ENCODE results near the gene GPC6. TPM values are rescaled to one million over a fixed set of nuclear protein-coding genes. Genes with fewer than 3 reads are reported as not detected.

The GPC6 gene
- total RNA-seq, 1 experiment from 2014 or later, result 0.22 TPM

DNA sequence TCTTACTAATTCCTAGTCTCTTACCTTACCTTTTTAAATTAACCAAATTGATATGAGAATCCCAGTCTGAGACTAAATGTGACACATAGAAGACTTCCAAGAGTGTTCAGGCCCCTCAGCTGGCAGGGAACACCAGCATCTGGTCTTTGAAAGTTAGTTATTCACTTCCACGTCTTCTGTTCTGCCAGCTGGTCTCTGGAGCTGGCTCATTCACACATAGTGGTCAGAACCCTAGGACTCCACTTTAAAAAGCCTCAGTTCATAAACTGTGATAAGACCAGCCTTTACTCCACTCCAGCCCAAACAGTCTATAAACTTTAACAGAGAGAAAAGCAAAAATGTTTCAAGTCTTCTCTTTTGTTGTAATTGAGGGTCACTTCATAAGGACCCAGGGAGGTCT lies 989.9 kb downstream of the GPC6 start (continued):
- TF ChIP-seq, protein P1, sequence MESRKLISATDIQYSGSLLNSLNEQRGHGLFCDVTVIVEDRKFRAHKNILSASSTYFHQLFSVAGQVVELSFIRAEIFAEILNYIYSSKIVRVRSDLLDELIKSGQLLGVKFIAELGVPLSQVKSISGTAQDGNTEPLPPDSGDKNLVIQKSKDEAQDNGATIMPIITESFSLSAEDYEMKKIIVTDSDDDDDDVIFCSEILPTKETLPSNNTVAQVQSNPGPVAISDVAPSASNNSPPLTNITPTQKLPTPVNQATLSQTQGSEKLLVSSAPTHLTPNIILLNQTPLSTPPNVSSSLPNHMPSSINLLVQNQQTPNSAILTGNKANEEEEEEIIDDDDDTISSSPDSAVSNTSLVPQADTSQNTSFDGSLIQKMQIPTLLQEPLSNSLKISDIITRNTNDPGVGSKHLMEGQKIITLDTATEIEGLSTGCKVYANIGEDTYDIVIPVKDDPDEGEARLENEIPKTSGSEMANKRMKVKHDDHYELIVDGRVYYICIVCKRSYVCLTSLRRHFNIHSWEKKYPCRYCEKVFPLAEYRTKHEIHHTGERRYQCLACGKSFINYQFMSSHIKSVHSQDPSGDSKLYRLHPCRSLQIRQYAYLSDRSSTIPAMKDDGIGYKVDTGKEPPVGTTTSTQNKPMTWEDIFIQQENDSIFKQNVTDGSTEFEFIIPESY (IDR thresholded peaks at IDR 0.05; ENCODE audit: extremely low read depth, insufficient replicate concordance, low read length), result no peak
- TF ChIP-seq POLR2AphosphoS5 (IDR thresholded peaks at IDR 0.05; ENCODE audit: low read depth, low read length), result no peak
- no peak for TF ChIP-seq ZFX (IDR thresholded peaks at IDR 0.05)

DNA sequence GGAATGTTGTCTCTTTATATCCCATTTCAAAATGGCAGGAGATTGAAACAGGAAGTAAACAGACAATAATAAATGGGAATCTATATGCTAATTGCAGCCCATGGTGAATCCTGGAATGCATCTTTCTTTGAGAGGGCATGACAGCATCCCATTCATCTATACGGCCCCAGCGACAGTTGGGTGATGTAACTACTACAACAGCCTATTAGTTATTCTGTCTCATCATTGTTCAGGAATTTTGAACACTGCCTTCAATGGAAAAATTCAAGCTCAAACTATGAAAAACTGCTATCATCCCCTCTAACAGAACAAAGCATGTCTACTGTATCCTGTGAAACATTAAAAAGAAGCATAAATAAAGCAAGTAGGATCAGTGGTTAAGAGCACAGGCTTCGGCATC lies 990.8 kb downstream of the GPC6 start:
- ChIA-PET CTCF (no interaction called here), POLR2A (no interaction called here), RAD21 (ENCODE audit: low non-redundant PET in 1 of 2, low total read pairs in 2 of 2, uncharacterized antibody in 2 of 2, unreplicated experiment in 2 of 2) (no interaction called here)
- no peaks in the 10 kb centered on the region for H3K4me1 ChIP-seq (ENCODE audit: control insufficient read depth in 1 of 2, insufficient read depth in 2 of 2, low read length in 2 of 2)
- intact Hi-C loops (cut with micrococcal nuclease), result no loop called here
- no peak for DNase-seq (ENCODE audit: low read depth, low spot score)
- peaks cover 0 to 8% of the 10 kb centered on the region in 2 experiments; a peak in 2 of 4 replicates for H3K9me3 ChIP-seq (ENCODE audit: control insufficient read depth in 1 of 2, insufficient read depth in 1 of 2, low read depth in 1 of 2, low read length in 2 of 2)
- no peaks in the 10 kb centered on the region for H3K27me3 ChIP-seq (ENCODE audit: insufficient read depth, low read length)
- H3K27ac ChIP-seq (ENCODE audit: low read depth, low read length), result no peak overlapping the region
- no peak overlapping the region for H3K9ac ChIP-seq (ENCODE audit: low read length)
- no peaks in the 10 kb centered on the region for H4K20me1 ChIP-seq (ENCODE audit: insufficient read depth)
- no peak overlapping the region for H3K4me3 ChIP-seq (replicated peaks in 1 of 2; ENCODE audit: low read depth in 1 of 2, low read length in 2 of 2)
- no peak overlapping the region for H2AFZ ChIP-seq (ENCODE audit: low read depth, low read length, poor library complexity, severe bottlenecking)
- TF ChIP-seq EGR1 (IDR thresholded peaks at IDR 0.05; ENCODE audit: low read depth) (no peak), CEBPB (IDR thresholded peaks at IDR 0.05; ENCODE audit: low read depth) (no peak)
- H3K4me2 ChIP-seq (ENCODE audit: low read length), result no peak overlapping the region
- no peaks in the 10 kb centered on the region for H3K9me2 ChIP-seq (ENCODE audit: insufficient read depth)
- no peaks in the 10 kb centered on the region for H3K79me2 ChIP-seq (ENCODE audit: insufficient read depth, low read length)
- BruUV-seq (replicated peaks), result no TSS peak
- no peak for ATAC-seq
- H3K36me3 ChIP-seq (ENCODE audit: control insufficient read depth in 1 of 2, insufficient read depth in 2 of 2, low read length in 2 of 2), result no peaks in the 10 kb centered on the region

DNA sequence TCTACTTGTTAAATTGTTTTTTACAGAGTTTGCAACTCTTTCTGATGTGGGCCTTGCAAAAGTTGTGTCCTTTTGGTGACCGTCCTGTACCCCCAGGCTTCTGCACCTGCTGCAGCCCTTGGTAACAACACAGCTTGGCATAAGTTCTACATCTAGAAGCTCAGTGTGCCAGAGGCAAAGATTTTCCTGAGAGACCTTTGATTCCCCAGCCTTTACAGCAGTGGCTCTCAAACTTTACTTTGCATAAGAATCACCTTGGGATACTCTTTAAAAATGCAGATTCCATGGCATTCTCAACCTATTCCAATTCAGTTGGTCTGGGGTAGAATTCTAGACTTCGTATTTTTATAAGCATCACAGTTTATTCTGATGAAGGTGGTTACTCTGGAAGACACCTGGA lies 991.9 kb downstream of the GPC6 start:
- no TSS peak for BruUV-seq (replicated peaks)
- H3K79me2 ChIP-seq (ENCODE audit: insufficient read depth, low read length), result no peaks in the 10 kb centered on the region
- no peaks in the 10 kb centered on the region for H3K9me2 ChIP-seq (ENCODE audit: insufficient read depth)
- no peak overlapping the region for H3K9ac ChIP-seq (ENCODE audit: low read length)
- H3K4me1 ChIP-seq (ENCODE audit: control insufficient read depth in 1 of 2, insufficient read depth in 2 of 2, low read length in 2 of 2), result no peaks in the 10 kb centered on the region
- no peaks in the 10 kb centered on the region for H4K20me1 ChIP-seq (ENCODE audit: insufficient read depth)
- no peak overlapping the region for H3K27ac ChIP-seq (ENCODE audit: low read depth, low read length)
- TF ChIP-seq RAD21 (IDR thresholded peaks at IDR 0.05; ENCODE audit: low read depth) (no peak), JUND (IDR thresholded peaks at IDR 0.05) (no peak), EZH2phosphoT487 (IDR thresholded peaks at IDR 0.05; ENCODE audit: borderline replicate concordance) (no peak)
- RAD21 ChIA-PET (ENCODE audit: low non-redundant PET in 1 of 2, low total read pairs in 2 of 2, uncharacterized antibody in 2 of 2, unreplicated experiment in 2 of 2), result no interaction called here
- ATAC-seq, result no peak
- H3K4me2 ChIP-seq (ENCODE audit: low read length), result no peak overlapping the region
- no peak overlapping the region for H2AFZ ChIP-seq (ENCODE audit: low read depth, low read length, poor library complexity, severe bottlenecking)
- no peak overlapping the region for H3K4me3 ChIP-seq (replicated peaks in 1 of 2; ENCODE audit: low read depth in 1 of 2, low read length in 2 of 2)
- H3K27me3 ChIP-seq (ENCODE audit: insufficient read depth, low read length), result no peaks in the 10 kb centered on the region
- no peaks in the 10 kb centered on the region for H3K36me3 ChIP-seq (ENCODE audit: control insufficient read depth in 1 of 2, insufficient read depth in 2 of 2, low read length in 2 of 2)
- no peak for DNase-seq (ENCODE audit: low read depth, low spot score)
- CTCF ChIA-PET, result no interaction called here
- intact Hi-C loops (cut with micrococcal nuclease), result no loop called here
- POLR2A ChIA-PET, result no interaction called here
- H3K9me3 ChIP-seq (ENCODE audit: control insufficient read depth in 1 of 2, insufficient read depth in 1 of 2, low read depth in 1 of 2, low read length in 2 of 2), result peaks cover 0 to 11% of the 10 kb centered on the region in 2 experiments; a peak in 2 of 4 replicates
